ENCODE measurements around the gene LMBR1.
"Not testable (repeated sequence)": the region's sequence is repeated elsewhere in the genome, so short reads cannot be mapped to it uniquely, and the experiment has no call there.

Gene LMBR1

DNA sequence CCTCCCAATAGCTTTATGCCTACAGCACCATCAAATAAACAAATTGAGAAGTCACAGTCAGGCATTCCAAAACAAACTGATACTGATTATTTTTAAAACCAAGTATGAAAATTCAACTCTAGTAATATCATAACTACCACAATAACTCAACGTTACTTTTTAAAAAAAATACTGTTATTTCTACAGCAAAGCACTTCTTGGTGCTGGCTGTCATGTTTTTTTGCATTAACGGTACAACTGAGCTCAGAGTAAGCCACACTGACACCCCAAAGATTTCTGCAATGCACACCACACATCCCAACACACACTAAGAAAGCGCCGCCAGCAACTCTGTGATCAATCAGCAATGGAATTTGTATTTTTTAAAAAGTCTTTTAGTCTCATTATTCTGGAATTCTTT, 138.8 kb downstream of the LMBR1 start:
- no peak for DNase-seq (ENCODE audit: low read depth)

- DNase-seq (ENCODE audit: low read depth), result no peak
Observed at GRCh38 chr7:156753630-156754029, 139.4 kb downstream of the LMBR1 start.

DNA sequence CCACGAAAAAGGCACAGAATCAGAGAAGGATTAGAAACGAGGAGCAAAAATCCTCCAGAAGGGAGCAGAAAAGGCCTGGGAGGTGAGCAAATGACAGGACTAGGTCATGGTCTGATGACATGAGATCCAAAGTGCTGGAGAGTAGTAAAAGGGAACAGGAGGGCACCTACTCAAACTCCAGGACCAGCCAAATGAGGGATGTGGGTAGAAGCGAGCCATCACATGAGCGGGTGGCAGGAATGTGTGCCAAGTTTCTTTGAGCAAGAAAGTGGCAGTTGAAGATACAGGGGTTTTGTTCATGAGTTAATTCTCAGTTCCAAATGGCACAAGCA, 139.8 kb downstream of the LMBR1 start:
- DNase-seq (ENCODE audit: low read depth), result no peak

- peak; percentile 35 for DNase-seq (ENCODE audit: low read depth)
Observed at GRCh38 chr7:156752367-156753228, 140.4 kb downstream of the LMBR1 start.

DNA sequence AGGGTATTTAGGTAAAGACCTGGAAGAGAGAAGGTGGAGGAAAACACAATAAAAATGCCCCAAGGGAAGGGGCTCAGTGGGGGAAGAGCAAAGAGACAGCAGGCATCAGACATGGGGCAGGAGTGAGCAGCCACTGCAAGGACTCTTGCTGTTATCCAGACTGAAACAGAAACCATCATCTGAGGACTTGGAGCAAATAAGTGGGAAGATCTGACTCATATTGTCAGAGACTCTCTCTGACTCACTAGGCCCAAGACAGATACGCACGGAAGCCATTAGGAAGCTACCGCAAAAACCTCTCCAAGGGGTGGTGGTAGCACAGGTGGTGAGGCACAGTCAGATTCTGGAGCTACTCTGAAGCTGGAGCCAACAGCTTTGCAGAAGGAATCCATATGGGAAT, 141.7 kb downstream of the LMBR1 start:
- DNase-seq (ENCODE audit: low read depth), result peak; percentile 72

DNA sequence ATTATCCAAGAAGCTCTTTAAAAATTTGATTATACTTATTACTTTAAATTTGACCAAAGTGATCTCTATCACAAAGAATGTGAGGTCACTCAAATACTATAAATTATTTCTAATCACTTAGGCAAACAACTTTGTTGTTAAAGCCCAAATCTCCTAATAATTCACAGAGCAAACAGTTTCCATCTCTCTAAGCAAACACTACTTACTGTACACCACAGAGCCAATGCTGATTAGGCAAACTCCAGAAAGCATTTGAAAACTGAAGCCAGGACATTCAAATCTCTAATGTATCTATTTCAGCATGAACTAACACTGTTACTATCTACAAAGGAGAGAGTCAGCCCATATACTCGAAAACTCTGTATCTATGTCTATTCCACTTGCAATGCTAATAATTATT, 145.3 kb downstream of the LMBR1 start:
- DNase-seq (ENCODE audit: low read depth), result no peak

GRCh38 chr7:156746891-156747290, 146.1 kb downstream of the LMBR1 start:
- no peak for DNase-seq (ENCODE audit: low read depth)

GRCh38 chr7:156739596-156739995, 153.4 kb downstream of the LMBR1 start:
- no peak for DNase-seq (ENCODE audit: low read depth)

DNA sequence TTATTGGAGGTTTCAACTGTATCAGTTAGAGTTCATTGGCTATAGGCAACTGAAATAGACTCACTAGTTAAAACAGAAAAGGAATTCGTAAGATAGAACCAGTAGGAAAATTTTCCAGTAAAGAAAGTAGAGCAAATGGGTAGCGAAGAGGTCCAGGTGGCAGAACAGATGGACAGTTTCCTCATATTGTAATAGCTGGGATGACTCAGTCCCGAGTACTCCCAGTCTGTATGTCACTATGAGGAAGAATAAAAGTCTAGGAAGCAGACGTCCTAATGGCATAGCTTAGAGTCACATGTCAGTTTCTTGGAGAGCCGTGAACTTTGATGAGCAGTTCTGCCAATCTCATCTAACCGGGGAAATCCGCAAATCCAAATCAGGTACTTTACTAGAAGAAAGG, 157.1 kb downstream of the LMBR1 start:
- DNase-seq (ENCODE audit: low read depth), result no peak

DNA sequence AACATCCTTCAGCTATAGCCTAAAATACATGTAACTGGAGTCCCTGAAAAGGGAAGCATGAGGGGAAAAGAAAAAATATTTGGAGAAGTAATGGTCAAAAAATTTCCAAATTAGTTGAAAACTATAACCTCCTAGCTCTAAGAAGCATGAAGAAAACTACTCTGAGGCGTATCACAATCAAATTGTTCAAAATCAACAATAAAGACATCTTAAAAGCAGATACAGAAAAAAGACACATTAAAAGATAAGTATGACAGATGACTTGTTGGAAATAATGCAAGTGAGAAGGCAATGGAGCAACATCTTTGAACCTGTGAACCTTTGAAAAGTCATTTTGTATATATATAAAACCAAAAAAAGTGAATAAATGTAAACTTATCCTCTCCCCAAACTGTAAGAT, 159.3 kb downstream of the LMBR1 start:
- no peak for DNase-seq (ENCODE audit: low read depth)

DNA sequence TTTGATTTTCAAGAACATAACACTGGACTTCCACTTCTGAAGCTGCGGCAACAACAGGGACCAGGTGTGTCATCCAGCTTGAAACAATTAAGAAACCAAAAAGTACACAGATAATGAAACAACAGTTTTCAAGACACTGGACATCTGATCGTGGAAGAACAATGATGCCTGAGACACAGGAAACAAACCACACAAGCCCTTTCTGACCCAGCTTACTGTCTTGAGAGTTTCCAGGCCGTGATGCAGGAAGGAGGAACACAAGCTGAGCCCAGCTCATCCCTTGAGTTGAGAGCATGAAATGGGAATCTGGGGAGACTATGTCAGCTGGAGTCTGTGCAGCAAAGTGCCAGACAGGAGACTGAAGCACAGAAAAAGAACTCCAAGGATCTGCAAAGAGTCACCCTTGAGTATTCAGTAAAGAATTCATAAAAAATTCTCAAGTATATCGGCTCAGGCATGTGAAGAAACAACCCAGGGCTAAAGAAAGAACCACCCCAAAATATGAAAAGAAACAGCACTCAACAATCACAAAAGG, 160.8 kb downstream of the LMBR1 start:
- DNase-seq (ENCODE audit: low read depth), result no peak

GRCh38 chr7:156731651-156732050, 161.3 kb downstream of the LMBR1 start:
- DNase-seq (ENCODE audit: low read depth), result no peak

GRCh38 chr7:156725936-156726335, 167.0 kb downstream of the LMBR1 start:
- peak; percentile 20 for DNase-seq (ENCODE audit: low read depth)

- DNase-seq (ENCODE audit: low read depth), result peak; percentile 46
Observed at GRCh38 chr7:156725073-156725472, 167.9 kb downstream of the LMBR1 start.

GRCh38 chr7:156722043-156722826, 170.7 kb downstream of the LMBR1 start:
- no peak for DNase-seq (ENCODE audit: low read depth)

DNA sequence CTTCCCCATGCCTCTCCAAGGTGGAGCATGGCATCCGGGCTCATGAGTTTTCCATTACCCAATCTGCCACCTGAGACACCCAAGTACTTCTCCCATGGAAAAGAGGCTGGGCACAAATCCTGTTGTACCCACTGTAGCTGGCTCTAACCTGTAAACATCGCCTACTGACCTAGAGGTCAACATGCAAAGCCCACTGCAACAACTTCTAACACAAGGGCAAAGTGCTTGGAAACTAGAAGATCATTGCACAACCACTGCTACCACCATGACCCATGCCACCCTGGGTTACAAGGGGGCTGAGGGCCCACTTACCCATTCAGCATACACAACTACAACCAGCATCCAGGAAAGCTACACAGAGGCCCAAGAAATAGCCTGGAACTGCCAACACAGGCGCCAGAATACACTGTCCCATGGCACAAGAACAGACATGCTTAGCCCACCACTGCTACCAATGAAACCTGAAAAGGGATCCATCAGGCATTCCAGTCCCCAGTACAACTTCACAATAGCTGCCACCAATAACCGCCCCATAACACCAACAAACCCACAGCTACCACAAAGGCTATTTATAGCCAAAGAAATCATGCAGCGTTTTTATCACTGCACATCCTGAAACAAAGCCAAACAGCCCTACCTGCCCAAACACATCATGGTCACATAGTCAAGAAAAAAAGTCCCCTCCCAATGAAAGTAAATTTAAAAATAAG, 189.1 kb downstream of the LMBR1 start:
- no peak for DNase-seq (ENCODE audit: low read depth)

DNA sequence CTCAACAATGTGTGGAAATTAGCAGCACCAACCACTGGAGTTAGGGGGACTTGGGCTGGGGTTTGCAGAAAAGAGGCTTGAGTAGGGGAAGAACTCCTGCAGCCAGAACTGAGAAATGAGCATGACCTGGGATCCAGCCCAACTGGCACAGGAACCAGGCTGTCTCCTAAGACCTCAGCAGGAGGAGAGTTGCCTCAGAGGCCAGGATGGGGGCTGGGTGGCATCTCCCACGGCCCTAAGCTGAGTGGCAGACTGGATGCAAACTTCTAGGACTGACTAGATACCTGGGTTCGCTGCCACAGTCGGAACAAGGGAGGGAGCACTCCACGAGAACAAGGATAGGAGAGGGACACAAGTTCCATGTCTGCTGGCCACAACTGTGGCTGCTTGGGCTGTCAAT, 189.8 kb downstream of the LMBR1 start:
- DNase-seq (ENCODE audit: low read depth), result peak; percentile 24

DNA sequence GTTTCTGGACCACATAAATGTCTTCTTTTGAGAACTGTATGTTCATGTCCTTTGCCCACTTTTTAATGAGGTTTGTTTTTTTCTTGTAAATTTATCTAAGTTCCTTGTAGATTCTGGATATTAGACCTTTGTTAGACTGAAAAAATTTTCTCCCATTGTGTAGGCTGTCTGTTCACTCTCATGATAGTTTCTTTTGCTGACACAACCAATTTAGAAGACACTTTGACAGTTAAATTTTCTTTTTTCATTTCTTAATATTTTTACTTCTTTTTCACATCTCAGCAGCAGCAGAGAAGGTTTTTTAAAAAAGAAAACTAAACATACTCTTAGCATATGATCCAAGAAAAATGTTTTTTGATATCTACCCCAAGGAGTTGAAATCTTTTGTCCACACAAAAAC, 190.6 kb downstream of the LMBR1 start:
- no peak for DNase-seq (ENCODE audit: low read depth)

DNA sequence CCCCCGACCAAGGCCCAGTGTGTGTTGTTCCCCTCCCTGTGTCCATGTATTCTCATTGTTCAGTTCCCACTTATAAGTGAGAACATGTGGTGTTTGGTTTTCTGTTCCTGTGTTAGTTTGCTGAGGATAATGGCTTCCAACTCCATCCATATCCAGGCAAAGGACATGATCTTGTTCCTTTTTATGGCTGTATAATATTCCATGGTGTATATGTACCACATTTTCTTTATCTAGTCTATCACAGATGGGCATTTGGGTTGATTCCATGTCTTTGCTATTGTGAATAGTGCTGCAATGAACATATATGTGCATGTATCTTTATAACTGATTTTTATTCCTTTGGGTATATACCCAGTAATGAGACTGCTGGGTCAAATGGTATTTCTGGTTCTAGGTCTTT, 191.2 kb downstream of the LMBR1 start:
- not testable (repeated sequence) for DNase-seq (ENCODE audit: low read depth)

- DNase-seq (ENCODE audit: low read depth), result not testable (repeated sequence)
Observed at GRCh38 chr7:156698512-156698911, 194.5 kb downstream of the LMBR1 start.

DNA sequence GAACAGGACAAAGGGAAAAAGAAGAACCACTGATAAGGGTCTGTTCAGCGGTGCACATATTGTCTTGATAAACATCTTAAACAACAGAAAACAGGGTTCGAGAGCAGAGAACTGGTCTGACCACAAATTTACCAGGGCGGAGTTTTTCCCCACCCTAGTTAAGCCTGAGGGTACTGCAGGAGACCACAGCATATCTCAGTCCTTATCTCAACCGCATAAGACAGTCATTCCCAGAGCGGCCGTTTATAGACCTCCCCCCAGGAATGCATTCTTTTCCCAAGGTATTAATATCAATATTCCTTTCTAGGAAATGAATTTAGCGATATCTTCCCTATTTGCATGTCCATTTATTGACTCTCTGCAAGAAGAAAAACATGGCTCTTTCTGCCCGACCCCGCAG, 195.7 kb downstream of the LMBR1 start:
- not testable (repeated sequence) for DNase-seq (ENCODE audit: low read depth)

DNA sequence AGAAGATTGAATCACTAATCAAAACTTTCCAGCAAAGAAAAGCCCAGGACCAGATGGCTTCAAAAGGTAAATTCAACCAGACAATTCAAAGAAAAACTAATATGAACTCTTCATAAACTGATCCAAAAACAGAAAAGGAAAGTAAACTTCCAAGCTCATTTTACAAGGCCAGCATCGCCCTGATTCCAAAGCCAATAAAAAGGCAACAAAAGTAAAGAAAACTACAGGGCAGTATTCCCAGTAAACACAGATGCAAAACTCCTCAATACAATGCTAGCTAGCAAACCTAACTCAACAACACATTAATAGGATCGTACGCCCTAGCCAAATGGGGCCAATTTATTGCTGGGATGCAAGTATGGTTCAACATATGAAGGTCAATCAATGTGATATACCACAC, 199.4 kb downstream of the LMBR1 start:
- DNase-seq (ENCODE audit: low read depth), result no peak

- no peak for DNase-seq (ENCODE audit: low read depth)
Observed at GRCh38 chr7:156692849-156693248, 200.1 kb downstream of the LMBR1 start.
